Amniotic stem cell (primary cell): ENCODE measurements around the gene NFKBIL1.
A peak's percentile ranks its signal among the peaks of the same experiment; 100 is the strongest.
"Not testable (repeated sequence)": the region's sequence is repeated elsewhere in the genome, so short reads cannot be mapped to it uniquely, and the experiment has no call there.

ENCODE experiments used
- DNase-seq: peaks from one replicate; lab custom pipeline; 2025; lab: John Stamatoyannopoulos, UW

NFKBIL1 gene, protein sequence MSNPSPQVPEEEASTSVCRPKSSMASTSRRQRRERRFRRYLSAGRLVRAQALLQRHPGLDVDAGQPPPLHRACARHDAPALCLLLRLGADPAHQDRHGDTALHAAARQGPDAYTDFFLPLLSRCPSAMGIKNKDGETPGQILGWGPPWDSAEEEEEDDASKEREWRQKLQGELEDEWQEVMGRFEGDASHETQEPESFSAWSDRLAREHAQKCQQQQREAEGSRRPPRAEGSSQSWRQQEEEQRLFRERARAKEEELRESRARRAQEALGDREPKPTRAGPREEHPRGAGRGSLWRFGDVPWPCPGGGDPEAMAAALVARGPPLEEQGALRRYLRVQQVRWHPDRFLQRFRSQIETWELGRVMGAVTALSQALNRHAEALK

DNA sequence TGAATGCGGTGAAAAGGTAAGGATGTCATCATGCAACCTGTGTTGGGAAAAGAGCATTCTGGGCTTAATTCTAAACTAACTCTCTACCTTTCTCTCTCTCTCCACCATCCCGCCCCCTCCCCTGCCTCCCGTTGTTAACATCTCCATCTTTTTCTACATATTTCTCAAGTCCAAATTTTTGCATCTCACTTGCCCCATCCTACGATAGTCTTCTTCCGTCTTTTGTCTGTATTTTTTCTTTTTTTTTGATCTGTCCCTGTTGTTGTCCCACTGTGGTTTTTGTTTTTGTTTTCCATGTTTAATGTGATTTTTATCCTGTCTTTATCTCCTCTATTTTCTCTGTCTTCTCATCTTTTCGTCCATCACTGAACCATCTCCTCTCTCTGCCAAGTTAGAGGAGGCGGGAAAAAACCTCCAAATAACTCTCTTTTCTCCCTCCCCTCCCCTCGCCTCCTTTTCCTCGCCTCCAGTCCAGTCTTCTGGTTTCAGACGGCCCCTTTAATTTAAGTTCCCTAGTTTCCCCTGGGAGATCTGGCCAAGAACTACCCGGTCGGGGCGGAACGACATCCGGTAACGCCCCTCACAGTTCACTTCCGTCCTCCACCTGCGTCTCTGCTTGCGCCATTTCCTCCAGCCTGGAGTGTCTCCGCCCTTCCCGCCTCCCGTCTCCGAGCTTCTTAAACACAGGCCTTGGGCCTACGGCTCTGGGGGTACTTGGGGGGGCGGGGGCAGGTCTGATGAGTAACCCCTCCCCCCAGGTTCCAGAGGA is at the start of gene NFKBIL1:
TSS of gene NFKBIL1 (plus strand) at position 651 of the 769 bp plus-strand sequence. CDS start at position 738, 87 bp downstream.
- peak; percentile 97 for DNase-seq

DNA sequence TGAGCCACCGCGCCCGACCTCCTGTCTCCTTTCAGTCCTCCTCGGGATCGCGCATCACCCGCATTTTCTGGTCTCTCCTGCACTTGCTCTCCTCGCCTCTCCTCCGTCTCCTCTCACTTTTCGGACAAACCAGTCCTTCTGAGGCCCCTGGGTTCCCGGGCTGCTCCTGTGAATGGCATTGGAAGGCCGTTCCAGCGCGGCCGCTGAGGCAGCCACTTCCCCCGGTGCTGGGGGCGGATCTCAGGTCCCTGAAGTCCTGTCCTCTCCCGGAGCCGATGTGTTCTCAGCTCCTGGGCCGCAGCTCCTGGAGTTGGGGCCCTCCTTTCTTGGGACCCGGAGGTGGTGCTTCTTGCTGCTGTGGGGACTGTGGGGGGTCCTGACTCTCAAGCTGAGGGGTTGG is 48.7 kb upstream of the NFKBIL1 start:
- no peak for DNase-seq

DNA sequence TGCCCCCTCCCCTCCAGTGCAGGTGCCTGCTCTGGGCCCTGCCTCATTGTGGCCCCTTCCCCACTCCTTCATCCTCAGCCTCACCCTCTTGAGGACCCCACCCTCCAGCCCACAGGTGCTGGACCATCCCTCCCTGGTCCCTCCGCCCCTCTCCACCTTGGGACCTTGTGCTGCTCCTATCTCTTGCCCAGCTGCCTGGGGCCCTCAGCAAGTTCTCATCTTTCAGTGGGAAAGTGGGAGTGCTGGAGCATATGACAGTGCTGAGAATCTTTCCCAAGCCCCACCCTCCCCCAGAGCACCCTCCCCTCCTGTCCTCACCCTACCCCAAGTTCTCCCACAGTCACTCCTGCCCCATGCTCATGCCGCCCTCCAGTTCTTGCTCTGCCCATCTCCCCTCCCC is 47.8 kb upstream of the NFKBIL1 start:
- DNase-seq: not testable (repeated sequence)

DNA sequence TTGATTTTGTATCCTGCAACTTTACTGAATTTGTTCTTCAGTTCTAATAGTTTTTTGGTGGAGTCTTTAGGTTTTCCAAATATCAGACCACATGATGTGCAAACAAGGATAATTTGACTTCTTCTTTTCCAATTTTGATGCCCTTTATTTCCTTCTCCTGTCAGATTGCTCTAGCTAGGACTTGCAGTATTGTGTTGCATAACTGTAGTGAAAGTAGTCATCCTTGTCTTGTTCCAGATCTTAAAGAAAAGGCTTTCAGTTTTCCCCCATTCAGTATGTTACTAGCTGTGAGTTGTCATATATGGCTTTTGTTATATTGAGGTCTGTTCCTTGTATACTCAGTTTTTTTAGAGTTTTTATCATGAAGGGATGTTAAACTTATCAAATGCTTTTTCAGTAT is 44.8 kb upstream of the NFKBIL1 start:
- no peak for DNase-seq

DNA sequence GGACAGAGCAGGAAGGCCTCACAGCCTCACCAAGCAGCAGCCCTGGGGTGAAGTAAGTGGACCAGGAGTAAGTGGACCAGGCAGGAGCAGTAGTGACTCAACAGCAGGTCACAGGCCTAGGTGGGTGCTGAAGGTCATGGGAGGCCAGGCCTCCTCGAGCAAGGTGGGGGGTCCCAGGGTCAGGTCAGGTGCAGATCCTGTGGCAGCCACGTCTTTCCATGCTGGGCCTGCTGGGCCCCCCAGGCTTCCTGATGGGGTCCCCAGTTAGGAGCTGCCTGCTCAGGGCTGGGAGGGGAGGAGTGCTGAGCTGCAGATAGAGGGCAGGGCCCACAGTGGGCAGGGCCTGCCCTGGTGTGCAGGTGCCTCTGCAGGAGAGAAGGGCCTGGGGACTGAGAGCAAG is 38.4 kb upstream of the NFKBIL1 start:
- not testable (repeated sequence) for DNase-seq

DNA sequence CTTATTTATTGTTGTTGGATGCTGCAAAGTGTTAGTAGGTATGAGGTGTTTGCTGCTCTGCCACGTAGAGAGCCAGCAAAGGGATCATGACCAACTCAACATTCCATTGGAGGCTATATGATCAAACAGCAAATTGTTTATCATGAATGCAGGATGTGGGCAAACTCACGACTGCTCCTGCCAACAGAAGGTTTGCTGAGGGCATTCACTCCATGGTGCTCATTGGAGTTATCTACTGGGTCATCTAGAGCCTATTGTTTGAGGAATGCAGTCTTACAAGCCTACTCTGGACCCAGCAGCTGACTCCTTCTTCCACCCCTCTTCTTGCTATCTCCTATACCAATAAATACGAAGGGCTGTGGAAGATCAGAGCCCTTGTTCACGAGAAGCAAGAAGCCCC is 37.4 kb upstream of the NFKBIL1 start:
- no peak for DNase-seq

DNA sequence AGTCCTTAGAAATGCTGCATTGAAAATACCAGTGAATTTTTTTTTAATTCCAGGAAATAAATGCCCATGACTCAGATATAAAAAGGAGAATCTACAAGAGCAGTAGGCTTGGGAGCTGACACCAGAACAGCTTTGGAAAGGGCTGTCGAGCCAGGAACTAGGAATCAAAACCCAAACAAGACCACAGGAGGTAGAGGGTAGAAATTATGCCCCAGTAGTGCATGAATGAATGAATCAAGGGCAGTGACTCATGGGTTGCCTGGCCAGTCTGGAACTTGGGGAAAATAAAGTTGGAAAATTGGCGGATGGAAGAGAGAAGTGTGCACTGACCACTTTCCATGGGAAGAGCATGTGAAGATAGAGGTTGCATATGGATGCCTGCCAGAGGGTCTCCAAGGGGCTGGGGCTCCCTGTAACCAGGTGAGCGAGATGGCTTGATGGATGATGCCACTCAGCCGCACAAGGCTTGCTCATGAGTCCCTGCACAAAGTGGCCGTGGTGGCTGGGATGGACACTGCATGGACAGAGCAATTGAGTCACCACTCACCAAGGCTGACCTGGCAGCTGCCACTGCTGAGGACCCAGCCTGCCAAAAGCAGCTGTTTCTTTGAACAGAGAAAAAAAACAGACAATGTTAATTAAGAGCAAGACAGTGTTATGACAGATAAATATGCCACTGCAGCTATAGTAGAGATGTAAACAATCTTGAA is 33.8 kb upstream of the NFKBIL1 start:
- no peak for DNase-seq

DNA sequence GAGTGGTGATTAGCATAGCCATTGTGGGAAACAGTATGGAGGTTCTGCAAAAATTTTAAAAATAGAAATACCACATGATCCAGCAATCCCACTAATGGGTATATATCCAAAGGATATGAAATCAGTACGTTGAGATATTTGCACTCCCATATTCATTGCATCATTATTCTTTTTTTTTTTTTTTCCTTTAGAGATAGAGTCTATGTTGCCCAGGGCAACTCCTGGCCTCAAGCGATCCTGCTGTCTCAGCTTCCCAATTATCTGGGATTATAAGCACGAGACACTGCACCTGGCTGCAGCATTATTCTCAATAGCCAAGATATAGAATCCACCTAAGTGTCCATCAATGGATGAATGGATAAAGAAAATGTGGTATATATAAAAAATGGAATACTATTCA is 25.6 kb upstream of the NFKBIL1 start:
- no peak for DNase-seq

DNA sequence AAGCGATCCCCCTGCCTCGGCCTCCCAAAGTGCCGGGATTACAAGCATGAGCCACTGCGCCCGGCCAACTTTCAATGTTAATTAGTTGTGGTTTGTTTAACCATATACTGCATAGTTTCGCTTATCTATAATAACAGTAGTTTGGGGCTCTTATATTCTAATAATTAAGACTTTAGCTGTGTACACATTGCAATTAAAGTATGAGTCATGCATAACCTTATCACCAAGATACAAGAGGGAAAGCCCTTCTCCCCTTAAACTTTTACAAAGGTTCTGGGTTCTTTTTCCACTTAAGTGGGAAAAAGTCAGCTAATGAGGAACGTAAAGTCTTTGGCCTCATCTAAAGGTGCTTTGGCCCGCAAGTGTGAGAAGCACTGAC is 21.9 kb upstream of the NFKBIL1 start:
- no peak for DNase-seq

DNA sequence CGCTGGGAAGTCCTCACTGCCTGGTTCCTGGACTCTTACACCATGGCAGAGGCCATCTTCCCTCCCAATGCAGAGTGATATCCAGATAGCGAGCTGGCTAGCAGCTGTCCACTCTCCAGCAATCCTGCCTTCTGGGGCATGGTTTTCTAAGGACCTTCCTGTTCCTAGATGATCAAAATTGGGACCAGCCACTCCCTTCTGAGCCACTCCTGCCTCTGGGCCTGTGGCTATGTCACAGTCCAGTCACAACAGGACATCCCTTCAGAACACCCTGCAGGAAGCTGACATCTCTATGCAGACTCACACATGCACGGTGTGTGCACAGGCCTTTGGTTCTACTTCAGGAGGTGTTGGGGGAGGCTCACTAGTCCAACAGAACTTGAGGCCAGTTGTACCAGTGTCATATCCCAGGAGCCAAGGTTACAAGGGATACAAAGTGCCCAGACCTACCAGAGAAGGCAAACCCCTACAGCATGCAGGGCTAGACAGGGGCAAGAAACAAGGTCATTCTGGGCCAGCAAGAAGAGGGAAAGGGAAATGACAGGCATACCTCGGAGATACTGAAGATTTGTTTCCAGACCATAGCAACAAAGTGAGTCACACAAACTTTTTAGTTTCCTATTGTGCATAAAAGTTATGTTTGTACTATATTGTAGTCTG is 21.3 kb upstream of the NFKBIL1 start:
- DNase-seq: peak; percentile 11

DNA sequence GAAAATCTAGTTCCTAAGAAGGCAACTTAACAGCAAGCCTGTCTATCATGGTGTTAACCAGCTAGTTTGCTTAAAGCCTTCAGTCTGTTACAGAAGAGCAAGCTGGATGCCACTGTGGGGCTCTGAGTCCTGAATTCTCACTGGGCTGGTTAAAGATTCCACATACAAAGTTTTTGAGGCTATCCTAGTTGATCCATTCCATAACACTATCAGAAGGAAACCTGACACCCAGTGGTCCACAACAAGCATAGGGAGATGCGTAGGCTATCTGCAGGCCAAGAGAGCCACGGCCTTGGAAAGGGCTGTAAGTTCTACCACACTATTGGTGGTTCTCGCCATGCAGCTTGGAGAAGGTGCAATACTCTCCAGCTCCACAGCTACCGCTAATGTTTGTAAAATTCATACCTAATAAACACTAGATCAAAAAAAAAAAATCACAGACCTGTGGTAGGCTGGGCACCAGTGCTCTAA is 19.1 kb upstream of the NFKBIL1 start:
- DNase-seq: no peak

DNA sequence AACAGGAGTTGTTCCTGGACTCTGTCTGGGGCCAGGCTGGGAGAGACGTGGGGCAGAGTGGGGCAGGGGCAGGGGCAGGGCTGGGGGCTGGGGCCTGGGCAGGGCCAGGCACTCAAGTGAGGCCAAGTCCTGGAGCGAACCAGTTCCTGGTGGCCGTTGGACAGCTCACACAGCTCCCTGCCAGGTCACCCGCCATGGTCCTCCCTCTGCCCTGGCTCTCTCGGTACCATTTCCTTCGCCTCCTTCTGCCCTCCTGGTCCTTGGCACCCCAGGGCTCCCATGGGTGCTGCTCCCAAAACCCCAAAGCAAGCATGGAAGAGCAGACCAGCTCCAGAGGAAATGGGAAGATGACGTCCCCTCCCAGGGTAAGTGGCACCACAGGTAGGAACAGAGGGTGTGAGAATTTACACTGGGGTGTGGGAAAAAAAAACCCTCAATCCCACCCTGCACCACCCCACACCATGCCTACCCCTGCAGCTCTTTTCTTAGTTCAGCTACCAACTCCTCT is 18.5 kb upstream of the NFKBIL1 start, which contains the start of gene MCCD1:
TSS of gene MCCD1 (plus strand) at position 142 of the 508 bp plus-strand sequence. CDS start at position 195, 53 bp downstream.
- no peak for DNase-seq

DNA sequence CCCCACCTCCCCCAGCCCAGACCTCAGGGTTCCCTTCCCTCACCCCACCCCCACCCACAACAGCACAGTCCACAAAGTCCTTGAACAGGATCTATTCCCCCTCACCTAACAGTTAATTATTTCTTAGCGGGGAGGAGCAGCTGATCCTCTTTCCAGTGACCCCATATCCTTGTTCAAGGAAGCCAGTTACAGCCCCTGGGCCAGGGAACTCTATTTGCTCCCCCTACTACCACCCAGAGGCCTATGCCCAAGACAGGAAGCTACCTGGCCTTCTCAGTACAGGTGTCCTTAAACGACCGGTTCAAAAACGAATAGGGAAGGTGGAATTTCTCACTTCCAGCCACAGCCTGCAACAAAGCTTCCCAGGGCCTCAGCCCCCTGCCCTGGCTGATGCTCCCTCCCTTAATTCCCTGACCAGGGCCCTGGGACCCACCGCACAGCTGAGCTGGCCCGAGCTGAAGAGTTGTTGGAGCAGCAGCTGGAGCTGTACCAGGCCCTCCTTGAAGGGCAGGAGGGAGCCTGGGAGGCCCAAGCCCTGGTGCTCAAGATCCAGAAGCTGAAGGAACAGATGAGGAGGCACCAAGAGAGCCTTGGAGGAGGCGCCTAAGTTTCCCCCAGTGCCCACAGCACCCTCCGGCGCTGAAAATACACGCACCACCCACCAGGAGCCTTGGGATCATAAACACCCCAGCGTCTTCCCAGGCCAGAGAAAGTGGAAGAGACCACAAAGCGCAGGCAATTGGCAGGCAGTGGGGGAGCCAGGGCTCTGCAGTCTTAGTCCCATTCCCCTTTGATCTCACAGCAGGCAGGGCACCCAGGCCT is 17.9 kb upstream of the NFKBIL1 start:
- no peak for DNase-seq

DNA sequence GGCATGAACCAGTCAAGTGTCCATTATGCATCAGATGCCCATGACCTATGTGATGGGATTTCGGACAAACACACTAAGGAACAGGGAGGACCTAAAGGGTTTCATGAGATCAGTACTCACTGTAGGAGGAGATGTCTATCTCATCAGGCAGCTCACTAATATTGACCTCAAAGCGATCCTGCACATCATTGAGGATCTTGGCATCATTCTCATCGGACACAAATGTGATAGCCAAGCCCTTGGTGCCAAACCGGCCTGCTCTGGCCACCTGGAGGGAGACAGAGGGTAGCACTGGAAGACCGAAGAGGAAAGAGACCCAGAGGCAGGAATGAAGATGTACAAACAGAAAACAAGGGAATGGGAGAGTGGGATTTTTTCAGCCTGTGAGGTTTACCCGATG is 16.7 kb upstream of the NFKBIL1 start:
- no peak for DNase-seq

DNA sequence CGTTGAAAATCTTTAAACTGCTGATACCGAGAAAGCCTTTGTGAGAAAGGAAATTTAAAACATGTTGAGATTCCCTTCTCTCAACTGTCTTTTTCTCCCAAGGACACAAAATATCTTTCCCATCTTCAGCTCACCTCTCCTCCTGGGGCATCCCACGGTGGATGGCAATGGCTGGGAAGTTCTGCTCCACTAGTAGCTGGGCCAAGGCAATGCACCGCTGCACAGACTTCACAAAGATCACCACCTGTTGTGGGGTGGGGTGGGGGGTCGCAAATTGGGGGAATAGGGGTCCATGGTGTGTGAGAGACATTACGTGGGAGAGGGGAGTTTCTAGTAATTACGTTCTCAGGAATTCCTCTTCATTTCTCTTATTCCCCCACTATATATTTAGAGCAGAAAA is 16.2 kb upstream of the NFKBIL1 start:
- no peak for DNase-seq

DNA sequence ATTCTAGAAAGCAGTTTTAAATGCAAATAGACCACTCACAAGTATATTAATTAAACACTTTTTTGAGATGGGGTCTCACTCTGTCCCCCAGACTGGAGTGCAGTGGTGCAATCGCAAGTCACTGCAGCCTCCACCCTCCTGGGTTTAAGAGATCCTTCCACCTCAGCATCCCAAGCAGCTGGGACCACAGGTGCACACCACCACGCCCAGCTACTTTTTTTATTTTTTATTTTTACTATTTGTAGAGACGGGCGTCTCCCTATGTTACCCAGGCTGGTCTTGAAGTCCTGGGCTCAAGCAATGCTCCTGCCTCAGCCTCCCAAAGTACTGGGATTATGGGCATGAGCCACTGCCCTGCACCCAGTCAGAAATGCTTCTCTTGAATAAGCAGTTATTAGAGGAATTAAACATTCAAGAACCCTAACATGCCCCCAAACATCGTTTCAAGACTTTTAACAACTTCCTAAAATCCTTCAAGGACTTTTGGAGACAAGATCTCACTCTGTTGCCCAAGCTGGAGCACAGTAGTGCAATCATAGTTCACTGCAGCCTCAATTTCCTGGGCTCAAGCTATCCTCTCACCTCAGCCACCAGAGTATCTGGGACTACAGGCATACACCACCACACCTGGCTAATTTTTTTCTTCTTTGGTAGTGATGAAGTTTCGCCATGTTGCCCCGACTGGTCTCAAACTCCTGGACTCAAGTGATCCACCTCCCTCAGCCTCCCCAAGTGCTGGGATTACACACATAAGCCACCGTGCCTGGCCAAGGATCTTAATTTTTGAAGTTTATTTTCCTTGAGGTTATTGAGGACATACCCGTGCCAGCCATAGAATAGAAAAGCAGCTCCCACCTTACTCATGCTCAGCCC is 15.4 kb upstream of the NFKBIL1 start:
- no peak for DNase-seq

DNA sequence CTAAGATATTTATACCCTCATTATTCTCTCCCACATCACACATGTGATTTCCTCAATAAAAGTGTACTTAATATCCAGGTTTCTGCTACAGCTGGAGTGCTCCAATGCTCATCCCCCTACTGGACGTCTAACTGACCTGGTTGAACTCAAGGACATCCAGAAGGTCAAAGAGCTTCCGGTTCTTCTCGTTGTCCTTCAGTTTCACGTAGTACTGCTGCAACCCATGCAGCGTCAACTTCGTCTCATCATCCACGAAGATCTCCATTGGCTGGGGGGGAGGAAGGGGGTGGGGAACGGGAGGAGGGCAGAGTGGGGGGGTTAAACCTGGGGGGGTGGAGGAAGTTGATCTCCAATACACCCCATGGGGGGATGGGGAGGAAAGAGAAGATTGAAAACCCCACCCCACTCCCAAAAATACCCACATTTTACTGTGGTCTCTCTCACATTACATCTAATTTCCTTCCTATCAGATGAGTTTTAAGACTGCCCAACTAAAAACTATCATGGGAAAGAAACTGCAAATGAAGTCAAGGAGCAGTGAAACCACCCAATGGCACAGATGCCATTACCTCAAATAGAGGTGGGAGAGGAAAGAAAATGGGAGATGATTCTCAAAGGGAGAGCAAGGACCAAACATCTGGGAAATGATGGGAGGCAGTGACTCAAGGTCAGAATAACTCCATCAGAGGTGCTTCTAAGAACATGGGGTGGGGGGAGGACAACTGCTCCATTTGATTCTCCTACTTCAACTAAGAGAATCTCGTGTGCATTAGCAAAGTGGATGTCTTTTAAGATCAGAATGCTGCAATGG is 14.6 kb upstream of the NFKBIL1 start:
- DNase-seq: no peak

DNA sequence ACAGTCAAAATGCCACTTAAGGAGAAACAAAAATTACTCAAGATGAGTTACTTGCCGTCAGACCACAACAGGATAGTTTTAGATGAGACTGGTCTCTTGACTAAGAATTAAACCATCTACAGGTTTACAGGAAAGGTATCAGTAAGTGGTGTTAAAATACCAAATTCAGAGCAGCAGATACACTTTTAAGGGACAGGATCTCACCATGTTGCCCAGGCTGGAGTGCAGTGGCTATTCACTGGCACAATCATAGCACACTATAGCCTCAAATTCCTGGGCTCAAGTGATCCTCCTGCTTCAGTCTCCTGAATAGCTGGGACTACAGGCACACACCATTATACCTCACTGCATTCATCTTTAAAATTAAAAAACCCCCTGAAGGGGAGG is 14.0 kb upstream of the NFKBIL1 start:
- DNase-seq: no peak

DNA sequence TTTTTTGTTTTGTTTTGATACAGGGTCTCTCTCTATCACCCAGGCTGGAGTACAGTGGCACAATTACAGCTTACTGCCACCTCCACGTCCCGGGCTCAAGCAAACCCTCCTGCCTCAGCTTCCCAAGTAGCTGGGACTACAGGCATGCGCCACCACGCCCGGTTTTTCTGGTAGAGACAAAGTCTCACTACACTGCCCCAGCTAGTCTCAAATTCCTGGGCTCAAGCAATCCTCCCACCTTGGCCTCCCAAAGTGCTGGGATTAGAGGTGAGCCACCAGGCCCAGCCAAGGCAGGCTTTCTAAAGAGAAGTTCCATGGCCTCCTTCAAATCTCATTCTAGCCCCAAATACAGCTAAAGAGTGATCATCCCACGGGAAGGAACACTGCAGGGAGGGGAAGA is 13.4 kb upstream of the NFKBIL1 start:
- DNase-seq: no peak
